T-helper 22 cell (primary cell): Measurements from ENCODE around the gene INAFM2.

Experiments used
- DNase-seq: peaks from one replicate; pipeline ENCODE4 v3.0.0-alpha.2; 2020; ENCODE audit warnings: low read depth

INAFM2 gene

DNA sequence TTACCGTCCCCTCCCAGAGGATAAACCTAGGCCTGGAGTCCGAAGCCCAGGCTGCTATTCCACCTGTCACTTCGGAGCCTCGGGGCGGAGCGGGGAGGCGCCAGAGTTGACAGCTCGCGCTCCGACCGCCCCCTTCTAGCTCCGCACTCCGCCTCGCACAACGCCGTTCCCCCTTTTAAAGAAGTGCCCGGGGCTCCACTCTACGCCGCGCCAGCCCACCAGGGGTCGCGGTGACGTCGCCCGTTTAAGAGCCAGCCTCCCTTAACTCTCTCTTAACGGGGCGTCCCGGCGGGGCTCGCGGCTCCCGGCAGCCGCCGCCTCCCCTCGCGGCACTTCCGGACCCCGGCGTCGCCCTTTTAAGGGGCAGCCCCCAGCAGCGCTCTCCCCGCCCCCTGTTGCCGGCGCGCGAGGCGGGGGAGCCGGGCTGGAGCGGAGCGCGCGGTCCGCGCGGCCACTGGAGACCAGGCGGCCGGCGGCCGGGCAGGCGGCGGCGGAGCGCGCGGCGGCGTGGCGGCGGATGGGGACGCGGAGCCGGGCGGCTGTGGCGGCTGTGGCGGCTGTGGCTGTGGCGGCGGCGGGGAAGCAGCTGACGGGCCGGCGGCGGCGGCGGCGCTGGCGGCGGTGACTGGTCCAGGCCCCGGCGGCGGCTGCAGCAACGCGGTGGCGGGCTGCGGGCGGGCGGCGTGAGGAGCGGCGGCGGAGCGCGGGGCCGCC, at the start of gene INAFM2:
Gene INAFM2 (plus strand): TSS at position 454 of the 714 bp plus-strand sequence. CDS start 364 bp downstream, outside the sequence.
- DNase-seq, result peak; percentile 85

DNA sequence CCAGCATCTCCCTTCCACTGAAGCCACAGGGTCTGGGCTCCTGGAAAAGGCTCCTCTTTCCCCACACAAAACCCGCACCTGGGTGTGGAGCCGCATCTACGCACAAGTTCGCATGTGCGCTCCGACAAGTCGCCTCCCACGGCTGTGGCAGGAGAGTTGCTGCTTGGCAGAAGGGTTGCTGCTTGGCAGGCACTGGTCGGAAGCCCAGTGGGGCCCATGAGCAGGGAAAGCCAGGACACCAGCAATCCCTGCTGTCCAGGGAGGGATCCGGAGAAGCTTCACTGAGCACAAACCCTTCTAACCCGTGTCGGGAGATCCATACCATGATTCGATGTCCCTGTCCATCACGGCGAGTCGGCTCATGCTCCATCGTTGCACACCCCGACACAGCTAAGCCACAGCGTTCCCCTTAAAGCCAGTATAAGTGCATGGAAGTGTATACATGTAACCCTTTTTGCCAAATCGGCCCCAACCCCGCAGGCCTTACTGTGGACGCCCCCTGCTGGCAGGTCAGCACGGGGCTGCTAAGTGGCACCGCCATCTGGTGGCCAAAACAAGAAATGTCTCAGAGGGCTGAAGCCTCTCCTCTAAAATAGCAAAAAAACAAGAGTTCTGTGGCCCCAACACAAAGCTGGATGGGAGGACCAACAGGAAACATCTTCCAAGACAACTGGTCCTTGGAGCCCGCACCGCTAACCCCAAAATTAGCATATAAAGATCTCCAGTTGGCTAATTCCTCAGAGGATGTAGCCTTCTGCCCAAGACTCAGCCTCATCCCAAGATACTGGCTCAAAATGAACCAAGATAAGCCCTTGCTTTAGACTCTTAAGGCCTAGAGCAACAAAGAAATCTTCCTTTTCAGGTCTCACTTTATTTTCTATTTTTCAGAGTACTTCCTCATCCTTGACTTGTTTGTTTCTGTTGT, 48.9 kb upstream of the INAFM2 start:
- peak; percentile 64 for DNase-seq

DNA sequence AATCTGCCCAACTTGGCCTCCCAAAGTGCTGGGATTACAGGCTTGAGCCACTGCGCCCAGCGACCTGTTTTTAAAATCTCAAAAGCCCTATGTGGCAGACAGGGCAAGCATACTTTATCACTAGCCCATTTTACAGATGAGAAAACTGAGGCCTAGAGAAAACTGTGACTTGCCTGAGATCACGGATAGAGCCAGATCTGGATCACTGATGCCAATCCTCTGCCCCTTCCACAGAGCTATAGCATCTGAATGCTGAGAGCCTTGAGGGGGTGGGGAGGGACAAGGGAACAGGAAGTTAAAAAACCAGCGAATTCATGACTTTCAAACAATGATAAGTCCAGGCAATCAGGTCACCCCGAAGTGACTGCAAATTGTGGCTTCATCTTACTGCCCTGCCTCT, 48.0 kb upstream of the INAFM2 start:
- DNase-seq, result no peak

DNA sequence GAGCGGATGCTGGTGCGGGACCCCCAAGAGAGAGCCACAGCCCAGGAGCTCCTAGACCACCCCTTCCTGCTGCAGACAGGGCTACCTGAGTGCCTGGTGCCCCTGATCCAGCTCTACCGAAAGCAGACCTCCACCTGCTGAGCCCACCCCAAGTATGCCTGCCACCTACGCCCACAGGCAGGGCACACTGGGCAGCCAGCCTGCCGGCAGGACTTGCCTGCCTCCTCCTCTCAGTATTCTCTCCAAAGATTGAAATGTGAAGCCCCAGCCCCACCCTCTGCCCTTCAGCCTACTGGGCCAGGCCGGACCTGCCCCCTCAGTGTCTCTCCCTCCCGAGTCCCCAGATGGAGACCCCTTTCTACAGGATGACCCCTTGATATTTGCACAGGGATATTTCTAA, 47.5 kb upstream of the INAFM2 start:
- no peak for DNase-seq

DNA sequence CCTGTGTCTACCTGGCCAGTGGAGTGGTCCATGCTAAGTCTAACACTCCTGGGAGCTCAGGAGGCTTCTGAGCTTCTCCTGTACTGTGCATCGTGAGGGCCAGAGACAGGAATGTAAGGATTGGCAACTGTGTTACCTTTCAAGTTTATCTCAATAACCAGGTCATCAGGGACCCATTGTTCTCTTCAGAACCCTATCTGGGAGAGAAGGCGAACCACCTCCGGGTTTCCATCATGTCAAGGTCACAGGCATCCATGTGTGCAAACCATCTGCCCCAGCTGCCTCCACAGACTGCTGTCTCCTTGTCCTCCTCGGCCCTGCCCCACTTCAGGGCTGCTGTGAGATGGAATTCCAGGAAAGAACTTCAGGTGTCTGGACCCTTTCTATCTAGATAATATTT, 46.6 kb upstream of the INAFM2 start:
- DNase-seq, result no peak

DNA sequence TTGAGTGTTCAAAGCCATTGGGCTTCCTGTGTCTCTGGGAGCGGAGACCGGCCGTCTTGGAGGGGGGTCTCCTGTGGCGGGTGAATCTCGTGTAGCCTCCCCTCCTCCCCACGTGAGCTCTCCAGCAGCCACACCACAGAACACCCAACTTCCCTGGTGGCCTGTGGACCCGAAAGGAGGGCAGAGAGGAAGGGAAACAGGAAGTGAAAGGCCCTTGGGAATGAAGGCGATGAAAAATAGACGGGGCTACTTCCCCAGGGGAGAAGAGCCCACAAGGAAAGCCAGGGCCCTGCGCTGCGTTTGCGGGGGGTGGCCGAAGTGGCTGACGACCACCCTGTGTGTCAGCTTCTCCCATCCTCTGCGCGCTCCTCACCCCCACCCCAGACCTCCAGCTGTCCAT, 46.0 kb upstream of the INAFM2 start:
- no peak for DNase-seq

DNA sequence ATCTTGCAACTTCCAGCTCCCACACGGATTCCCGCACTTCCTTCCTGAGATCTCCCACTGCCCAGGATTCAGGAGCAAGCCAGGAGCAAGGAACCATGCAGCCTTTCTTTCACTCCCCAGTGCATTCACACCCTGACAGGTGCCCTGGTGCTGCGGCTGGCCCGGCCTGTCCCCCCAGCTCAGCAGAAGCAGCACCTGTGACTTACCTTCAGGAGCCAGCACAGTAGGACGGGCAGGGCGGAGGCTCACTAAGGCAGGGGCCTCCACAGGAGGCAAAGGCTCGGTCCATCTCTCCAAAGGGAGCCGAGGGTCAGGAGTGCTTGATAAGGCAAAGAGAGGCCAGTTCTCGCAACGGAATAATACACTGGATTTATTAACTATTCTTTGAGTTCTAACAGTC, 45.5 kb upstream of the INAFM2 start:
- no peak for DNase-seq

DNA sequence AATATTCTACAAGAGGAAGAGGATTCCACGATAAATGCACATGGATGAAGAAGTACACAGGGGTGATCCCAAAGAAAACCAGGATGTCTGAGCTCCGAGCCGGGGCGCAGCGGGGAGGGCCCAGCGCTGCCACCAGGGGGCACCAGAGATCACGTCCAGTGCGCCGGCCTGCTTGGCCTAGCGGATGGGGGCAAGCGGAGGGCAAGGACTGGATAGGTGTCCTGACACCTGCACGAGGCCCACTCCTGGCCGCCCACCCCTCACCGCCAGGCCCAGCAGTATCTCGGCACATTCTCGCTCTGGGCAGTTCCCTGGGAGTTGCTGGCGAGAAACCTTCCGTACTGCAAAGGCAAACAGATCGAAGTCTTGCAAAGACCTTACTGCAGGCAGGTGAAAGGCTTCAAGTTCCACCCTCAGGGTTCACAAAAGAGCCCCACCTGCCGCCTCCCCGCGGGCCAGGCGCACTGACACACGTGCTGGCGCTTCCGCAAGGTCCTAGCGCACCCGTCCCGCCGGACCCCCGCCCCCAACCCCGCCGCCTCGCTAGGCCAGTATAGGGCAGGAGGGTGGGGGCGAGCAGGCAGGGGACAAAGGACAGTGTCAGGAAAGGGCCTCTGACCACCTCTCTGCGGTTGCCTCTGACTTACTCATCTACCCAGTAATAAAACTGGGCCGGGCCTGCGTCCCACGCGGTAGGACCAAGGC, 43.9 kb upstream of the INAFM2 start:
- DNase-seq, result peak; percentile 29

DNA sequence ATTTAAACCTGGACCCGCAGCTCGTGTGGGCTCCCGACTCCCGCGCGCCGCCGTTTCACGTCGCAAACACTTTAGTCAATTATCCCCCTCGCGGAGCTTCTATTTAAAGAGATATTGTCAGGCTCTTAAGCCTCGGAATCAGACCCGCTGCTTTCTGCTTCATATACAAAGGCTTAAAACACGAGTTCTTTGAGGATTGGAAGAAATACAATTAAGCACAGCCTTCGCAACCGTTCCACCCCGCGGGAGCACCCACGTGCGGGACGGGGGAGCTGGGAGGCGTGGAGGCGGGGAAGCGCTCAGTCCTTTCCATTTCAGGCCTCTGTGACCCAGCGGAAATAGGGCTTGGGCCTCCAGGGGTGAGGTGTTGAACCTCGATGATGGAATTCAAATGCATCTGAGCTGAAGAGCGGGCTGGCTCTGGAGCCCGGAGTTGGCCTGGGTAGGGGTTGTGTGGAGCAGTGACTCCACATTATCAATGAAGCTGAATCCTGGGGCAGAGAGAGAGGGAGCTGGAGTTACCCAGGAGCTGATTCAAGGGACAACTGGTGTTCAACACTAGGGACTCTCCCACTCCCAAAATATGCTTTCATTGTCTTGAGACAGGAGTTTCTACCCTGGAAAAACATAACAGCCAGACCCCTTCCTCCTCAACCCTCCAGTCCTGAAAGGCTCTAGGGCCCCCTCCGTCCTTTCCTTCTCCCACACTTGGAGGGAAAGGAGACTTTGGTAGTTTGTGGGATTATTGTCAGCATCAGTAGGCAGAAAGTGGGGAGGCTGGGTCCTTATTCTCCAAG, 43.0 kb upstream of the INAFM2 start:
- DNase-seq, result no peak

DNA sequence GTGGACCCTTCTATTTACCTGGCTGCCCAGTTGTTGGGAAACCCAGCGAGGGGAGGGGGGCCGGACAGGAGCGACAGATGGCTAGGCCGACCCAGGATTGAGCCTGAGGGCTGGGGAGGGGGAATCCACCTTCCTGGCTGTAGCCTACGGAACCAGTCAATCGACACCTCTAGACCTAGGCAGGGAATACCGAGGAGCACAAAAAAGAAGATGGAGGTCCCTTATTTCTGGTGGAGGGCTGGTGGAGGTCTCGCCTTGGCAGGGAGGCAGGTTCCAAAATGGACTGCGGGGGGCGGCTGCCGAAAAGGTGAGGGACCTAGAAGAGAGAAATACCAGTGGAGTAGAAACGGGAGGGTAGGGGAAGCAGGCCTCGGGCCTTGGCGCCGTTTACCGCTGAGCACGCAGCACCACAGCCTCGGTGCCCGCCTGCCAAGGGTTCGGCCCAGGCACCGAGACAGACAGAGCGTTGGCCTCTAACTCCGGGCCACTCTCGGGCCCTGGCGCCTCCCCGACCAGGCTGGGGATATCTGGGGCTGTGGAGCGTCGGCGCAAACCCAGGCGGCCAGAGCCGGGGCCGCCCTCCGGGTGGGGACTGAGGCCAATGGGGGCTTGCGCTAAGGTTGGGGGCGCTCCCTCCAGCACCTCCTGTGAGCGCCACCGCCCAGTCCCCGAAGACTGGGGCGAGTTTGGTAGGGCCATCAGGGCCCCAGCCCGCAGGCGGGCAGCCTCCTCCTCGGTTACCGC, 42.3 kb upstream of the INAFM2 start:
- DNase-seq, result no peak

DNA sequence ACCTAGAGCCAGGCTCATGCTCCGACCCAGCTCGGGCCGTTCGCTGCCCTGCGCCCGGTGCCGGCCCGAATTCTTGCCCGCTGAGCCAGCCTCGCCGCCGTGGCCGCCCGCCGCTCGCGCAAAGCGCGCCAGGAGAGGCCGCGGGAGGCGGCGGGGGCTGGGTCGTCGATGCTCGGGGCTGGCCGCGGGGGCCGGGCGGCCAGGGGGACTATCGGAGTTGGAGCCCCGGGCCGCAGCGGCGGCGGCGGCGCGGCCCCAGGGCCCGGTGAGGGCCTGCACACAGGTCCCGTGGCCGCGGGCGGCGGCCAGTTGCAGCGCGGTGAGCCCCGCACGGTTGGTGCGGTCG, 41.7 kb upstream of the INAFM2 start:
- no peak for DNase-seq

DNA sequence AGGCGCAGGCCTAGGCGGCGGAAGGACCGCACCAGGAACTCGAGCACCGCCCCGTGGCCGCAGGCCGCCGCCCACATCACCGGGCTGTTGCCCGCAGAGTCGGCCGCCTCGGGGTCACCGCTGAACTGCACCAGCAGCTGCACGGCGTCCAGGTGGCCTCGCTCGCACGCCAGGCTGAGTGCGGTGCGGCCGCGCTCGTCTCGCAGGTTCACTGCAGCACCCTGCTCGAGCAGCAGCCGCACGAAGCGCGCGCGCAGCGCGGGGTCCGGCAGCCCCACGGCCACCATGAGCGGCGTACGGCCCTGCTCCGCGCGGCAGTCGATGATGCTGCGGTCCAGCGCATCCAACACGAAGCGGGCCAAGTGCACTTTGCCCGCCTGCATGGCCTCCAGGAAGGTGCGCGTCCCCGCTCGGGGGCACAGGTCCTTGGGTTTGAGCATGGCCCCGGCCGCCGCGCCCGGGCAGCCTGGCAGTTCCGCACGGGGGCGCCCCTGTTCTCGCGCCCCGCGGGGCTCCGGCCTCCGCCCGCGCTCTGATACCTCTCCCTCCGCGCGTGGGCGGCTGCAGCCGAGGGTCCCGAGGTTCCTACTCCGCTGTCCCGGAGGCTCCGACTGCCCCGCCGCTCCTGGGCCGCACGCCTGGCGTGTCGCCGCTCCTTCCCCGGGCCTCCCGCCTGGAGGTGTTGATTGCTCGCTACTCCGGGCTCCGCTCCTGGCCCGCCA, 41.2 kb upstream of the INAFM2 start:
- peak; percentile 15 for DNase-seq

DNA sequence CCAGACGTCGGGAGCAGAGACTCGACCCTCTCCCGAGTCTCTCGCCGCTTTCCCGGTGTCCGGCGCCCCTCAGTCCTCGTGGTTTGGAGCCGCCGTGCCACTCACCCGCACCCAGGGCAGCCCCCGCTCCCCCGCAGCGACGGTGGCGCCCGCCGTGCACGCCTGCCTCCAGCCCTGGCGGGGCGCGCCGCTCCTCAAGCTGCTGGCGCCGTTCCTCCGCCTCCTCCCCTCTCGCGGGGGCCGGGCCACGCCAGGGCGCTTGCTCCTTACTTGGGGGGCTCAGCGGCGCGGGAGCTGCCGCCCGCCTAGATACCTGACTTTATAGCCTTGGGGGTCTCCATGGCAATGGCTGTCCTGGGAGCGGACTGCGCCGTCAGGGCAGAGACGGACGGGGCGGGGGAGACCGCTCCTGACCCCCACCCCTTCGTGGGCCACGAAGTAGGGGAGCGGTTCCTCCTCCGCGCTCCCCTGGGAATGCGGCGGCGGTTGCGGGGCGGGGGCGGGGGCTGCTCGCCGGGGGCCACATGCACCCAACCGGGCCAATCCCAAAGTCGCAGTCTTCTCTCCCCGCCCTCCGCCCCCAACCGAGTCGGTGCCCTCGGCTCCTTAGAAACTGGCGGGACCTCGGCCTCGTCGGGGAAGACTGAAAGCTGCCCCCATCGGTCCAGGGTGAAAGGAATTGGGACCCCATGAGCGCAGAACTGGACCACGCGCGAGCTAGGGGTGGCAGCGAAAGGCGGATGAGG, 40.5 kb upstream of the INAFM2 start, which contains the start of gene ANKRD63:
Gene ANKRD63 (minus strand): TSS at position 196 of the 746 bp plus-strand sequence. CDS start 478 bp downstream, outside the sequence.
- no peak for DNase-seq

DNA sequence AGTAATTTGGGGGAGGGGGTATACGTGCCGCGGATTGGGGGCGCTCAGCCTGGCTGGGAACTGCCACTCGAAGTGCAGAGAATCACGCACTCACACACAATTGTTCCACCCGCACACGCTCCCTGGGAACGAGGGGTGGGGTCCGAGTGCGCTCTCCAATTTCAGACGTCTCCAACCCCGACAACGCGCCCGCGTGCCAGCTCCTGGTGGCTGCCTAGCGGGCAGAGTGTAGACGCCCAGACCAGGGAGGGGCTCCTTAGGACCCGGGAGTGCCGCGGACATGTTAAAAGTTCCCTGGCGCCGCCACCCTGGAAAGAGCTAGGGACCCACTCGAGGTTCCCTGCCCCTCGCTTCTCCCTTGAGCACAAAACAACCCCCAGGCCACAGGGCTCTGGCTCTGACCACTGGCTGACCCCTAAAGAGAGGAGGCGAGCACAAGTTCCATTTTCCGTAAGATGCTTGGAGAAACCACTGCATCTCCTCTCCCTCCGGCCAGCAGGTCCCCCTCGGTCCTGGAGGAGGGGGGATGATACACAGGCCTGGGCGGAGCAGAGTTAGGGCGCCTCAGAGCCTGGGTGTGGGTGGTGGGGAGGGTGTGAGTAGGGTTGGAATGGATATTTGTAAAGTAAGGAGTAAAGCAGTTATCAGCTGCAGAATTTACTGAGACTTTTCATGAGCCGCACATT, 39.7 kb upstream of the INAFM2 start:
- DNase-seq, result no peak

DNA sequence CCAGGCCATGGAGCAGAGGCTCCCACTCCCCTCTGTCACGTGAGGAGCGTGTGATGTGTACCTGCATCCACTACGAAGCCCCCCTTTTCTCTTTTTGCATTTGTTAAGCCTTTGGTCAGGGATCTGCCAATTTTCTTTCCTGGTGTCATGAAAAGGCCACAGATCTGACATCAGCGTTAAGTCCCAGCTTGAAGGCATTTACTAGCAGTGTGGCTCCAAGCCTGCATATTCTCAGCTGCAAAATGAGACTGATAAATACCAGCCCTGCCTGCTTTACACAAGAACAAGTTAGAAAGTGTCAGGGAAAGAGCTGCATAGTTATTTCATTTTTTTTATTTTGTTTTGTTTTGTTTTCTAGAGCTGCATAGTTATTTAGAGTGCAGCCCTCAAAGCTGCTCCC, 38.3 kb upstream of the INAFM2 start:
- DNase-seq, result no peak

DNA sequence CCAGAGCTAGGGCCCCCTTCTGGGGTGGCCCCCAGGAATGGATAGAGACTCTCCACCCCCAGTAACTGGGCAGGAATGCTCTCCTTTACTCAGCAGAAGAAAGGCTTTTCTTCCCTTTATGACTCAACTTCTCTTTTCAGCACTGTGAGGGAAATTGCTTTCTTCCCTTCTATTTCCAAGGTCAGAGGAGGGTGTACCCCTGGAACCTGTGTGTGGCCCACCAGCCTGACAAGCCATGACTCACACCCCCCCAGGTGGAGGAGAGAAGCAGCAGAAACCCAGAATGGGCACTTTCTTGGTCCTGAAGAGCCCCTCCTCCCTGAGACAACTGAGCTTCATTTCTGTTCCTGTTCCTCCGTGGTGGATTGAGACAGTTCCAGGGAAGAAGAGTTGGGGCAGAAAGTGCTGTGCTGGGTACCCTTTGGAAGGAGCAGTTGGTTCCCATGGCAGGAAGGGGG, 37.9 kb upstream of the INAFM2 start:
- DNase-seq, result no peak

DNA sequence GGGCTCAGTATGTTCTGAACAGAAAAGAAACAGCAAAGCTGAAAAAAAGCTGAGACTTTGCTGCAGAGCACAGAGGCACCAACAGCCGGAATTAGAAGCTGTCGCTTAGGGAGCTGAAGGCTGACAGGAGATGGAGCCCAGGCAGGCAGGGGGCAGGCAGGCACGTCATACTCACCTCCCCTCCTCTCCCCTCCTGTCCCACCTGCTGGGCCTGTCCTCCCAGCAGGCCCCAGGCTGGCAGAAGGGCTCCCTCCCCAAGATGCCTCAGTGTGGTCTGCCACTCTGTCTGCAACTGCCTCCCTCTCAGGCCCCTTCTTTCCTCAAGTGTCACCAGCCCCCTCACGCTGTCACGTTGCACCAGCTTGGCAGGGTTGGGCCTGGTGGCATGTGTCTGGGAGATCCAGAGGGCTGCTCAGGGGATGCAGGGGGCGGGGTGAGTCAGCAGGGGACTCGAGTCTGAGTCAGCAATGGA, 37.4 kb upstream of the INAFM2 start:
- no peak for DNase-seq

DNA sequence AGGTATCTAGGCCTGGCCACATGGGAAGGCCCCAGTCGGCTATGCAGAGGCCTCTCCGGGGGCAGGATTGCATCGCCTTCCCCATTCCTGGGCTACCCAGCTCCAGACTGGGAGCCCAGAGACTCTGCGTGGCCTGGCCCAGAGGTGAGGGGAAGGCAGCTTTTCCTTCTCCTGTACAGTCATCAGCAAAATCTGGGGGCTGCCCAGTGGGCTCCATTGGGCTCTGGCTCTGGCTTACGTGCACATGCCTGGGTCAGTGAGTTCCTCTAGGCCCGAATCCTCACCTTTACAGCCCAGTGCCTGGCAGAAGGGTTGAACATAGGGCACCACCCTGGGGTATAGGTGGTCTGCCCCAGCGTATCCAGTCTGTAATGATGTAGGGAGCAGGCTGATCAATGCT, 36.7 kb upstream of the INAFM2 start:
- DNase-seq, result no peak

DNA sequence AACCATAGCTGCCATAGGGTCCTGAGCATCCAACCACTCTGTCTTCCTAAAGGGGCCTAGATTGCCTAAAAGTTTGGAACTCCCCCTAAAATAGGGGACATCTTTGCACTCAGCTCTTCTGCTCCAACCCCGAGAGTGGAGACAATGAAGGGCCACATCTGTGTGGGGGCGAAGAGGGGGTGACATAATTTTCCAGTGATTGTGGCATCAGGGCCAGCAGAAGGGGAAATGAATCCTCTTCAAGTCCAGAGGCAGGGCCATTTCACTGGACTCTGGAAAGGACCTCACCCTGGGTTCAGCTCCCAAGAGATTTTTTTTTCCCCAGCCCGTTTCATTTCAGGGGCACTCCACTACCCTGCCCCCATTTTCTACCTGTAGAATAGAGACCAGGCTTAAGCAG, 36.0 kb upstream of the INAFM2 start:
- no peak for DNase-seq
